ENCODE measurements around the gene RNF4.
"Not testable (repeated sequence)": the region's sequence is repeated elsewhere in the genome, so short reads cannot be mapped to it uniquely, and the experiment has no call there.

The RNF4 gene

DNA sequence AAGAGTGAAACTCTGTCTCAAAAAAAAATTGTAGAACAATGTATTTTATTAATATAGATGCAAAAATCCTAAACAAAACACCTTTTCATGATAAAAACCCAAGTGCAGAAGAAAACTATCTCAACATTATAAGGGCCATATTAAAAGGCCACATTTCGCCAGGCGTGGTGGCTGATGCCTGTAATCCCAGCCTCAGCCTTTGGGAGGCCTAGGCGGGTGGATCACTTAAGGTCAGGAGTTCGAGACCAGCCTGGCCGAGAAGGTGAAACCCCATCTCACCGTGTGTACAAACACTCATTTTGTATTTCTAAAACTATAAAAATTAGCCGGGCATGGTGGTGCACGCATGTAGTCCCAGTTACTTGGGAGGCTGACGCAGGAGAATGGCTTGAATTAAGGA lies 57.7 kb downstream of the RNF4 start:
- in situ Hi-C loops (cut with HindIII; ENCODE audit: low sequenced_read_pairs): no loop called here
- TF ChIP-seq CTCF (IDR thresholded peaks at IDR 0.05; ENCODE audit: low read depth, low read length, missing control alignments): no peak
- no peak overlapping the region for H3K4me3 ChIP-seq (ENCODE audit: low read depth, low read length)
- no peak for DNase-seq (ENCODE audit: low read depth)

GRCh38 chr4:2534904-2535375 lies 66.0 kb downstream of the RNF4 start:
- peak overlapping the region; percentile 63 for H3K4me3 ChIP-seq (ENCODE audit: low read depth, low read length)
- no peak for TF ChIP-seq CTCF (IDR thresholded peaks at IDR 0.05; ENCODE audit: low read depth, low read length, missing control alignments)
- no peak for DNase-seq (ENCODE audit: low read depth)
- in situ Hi-C loops (cut with HindIII; ENCODE audit: low sequenced_read_pairs): no loop called here

GRCh38 chr4:2535376-2536192 lies 66.7 kb downstream of the RNF4 start:
- in situ Hi-C loops (cut with HindIII; ENCODE audit: low sequenced_read_pairs): no loop called here
- H3K4me3 ChIP-seq (ENCODE audit: low read depth, low read length): peak overlapping the region; percentile 63
- DNase-seq (ENCODE audit: low read depth): no peak

GRCh38 chr4:2536193-2537010 lies 67.5 kb downstream of the RNF4 start, which contains the start of gene FAM193A:
TSS of gene FAM193A (plus strand) at chr4:2536647. CDS start at chr4:2536916, 269 bp downstream.
- peak; percentile 98 for DNase-seq (ENCODE audit: low read depth)
- peak within 1 kb of the TSS; percentile 82 for H3K4me3 ChIP-seq (ENCODE audit: low read depth, low read length)
- no peak for TF ChIP-seq CTCF (IDR thresholded peaks at IDR 0.05; ENCODE audit: low read depth, low read length, missing control alignments)
- in situ Hi-C loops (cut with HindIII; ENCODE audit: low sequenced_read_pairs): no loop called here

More at GRCh38 chr4:2535376-2536192, 66.7 kb downstream of the RNF4 start:
- TF ChIP-seq CTCF (IDR thresholded peaks at IDR 0.05; ENCODE audit: low read depth, low read length, missing control alignments): peak; percentile 13

GRCh38 chr4:2537011-2537830 lies 68.3 kb downstream of the RNF4 start:
- no peak for TF ChIP-seq CTCF (IDR thresholded peaks at IDR 0.05; ENCODE audit: low read depth, low read length, missing control alignments)
- DNase-seq (ENCODE audit: low read depth): no peak
- peak overlapping the region; percentile 82 for H3K4me3 ChIP-seq (ENCODE audit: low read depth, low read length)
- in situ Hi-C loops (cut with HindIII; ENCODE audit: low sequenced_read_pairs): no loop called here

- H3K4me3 ChIP-seq (ENCODE audit: low read depth, low read length); DNase-seq (ENCODE audit: low read depth); in situ Hi-C loops (cut with HindIII; ENCODE audit: low sequenced_read_pairs): not testable (repeated sequence)
Observed at GRCh38 chr4:2543580-2544191, 74.8 kb downstream of the RNF4 start.

All from astrocyte of the cerebellum (primary cell).